Gastroesophageal sphincter (tissue), 3 donors: ENCODE results near the gene NPHP1.
"Not testable (repeated sequence)": the region's sequence is repeated elsewhere in the genome, so short reads cannot be mapped to it uniquely, and the experiment has no call there.

Experiments used
- EP300 ChIP-seq: sonication (generic); formaldehyde crosslinking; IDR thresholded peaks from one replicate; pipeline ENCODE4 v1.6.1; 2017; ENCODE audit warnings: antibody characterized with exemption, mild to moderate bottlenecking
- TF ChIP-seq, protein P1 (sequence below), 4 experiments: fragments of 200-600 bp in 2 of 4; fragments of 450-650 bp in 2 of 4; sonication (generic) in 1 of 4; IDR thresholded peaks; one replicate each; pipeline ENCODE4 v1.5.1; 2017 to 2019; ENCODE audit warnings: antibody characterized with exemption in 4 of 4, mild to moderate bottlenecking in 2 of 4, moderate library complexity in 2 of 4

DNA sequence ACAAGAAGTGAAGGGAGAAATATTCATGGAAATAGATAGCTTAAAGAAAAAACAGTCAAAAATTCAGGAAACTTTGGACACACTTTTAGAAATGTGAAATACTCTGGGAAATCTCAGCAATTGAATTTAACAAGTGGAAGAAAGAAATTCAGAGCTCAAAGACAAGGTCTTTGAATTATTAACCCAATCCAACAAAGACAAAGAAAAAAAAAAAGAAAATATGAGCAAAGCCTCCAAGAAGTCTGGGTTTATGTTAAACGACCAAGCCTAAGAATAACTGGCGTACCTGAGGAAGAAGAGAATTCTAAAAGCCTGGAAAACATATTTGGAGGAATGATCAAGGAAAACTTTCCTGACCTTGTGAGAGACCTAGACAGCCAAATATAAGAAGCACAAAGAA, 96.5 kb downstream of the NPHP1 start:
- TF ChIP-seq, protein P1, sequence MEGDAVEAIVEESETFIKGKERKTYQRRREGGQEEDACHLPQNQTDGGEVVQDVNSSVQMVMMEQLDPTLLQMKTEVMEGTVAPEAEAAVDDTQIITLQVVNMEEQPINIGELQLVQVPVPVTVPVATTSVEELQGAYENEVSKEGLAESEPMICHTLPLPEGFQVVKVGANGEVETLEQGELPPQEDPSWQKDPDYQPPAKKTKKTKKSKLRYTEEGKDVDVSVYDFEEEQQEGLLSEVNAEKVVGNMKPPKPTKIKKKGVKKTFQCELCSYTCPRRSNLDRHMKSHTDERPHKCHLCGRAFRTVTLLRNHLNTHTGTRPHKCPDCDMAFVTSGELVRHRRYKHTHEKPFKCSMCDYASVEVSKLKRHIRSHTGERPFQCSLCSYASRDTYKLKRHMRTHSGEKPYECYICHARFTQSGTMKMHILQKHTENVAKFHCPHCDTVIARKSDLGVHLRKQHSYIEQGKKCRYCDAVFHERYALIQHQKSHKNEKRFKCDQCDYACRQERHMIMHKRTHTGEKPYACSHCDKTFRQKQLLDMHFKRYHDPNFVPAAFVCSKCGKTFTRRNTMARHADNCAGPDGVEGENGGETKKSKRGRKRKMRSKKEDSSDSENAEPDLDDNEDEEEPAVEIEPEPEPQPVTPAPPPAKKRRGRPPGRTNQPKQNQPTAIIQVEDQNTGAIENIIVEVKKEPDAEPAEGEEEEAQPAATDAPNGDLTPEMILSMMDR (IDR thresholded peaks at IDR 0.05): not testable (repeated sequence)
- not testable (repeated sequence) for TF ChIP-seq EP300
